B cell (primary cell): ENCODE results near the gene SLC39A11. TPM values are rescaled to one million over a fixed set of nuclear protein-coding genes. Genes with fewer than 3 reads are reported as not detected.

Experiments
- ATAC-seq: fragments of 200-7000 bp; cut with Tn5 transposase; one replicate; pipeline ENCODE4 v1.10.0; 2021; ENCODE audit warnings: low read depth, mild to moderate bottlenecking, moderate number of reproducible peaks, moderate library complexity
- CTCF ChIA-PET: fragments of 350-600 bp; sonication (Branson Sonifier 250); formaldehyde crosslinking; loops from one replicate; lab custom pipeline; 2021; ENCODE audit warnings: antibody characterized with exemption, inconsistent platforms; lab: Charles Lee
- POLR2A ChIA-PET: fragments of 350-600 bp; sonication (Branson Sonifier 250); formaldehyde crosslinking; loops from one replicate; lab custom pipeline; 2021; ENCODE audit warnings: antibody characterized with exemption; lab: Charles Lee
- DNase-seq: peaks from one replicate; pipeline ENCODE4 v3.0.0; 2013
- H2AFZ ChIP-seq: 2 replicates; pipeline ENCODE4 v1.6.1; 2012; ENCODE audit warnings: mild to moderate bottlenecking, low read depth, low read length; ENCODE audit not compliant: insufficient read depth, poor library complexity, severe bottlenecking
- H3K27ac ChIP-seq, 2 donors: 1 replicate in 1 of 2; 2 replicates in 1 of 2; pipeline ENCODE4 v1.5.1; 2012 to 2013; ENCODE audit warnings: low read length in 2 of 2, mild to moderate bottlenecking in 2 of 2, moderate library complexity in 1 of 2
- H3K27me3 ChIP-seq, 4 experiments: fragments of 200-600 bp in 1 of 4; sonication (generic) in 1 of 4; replicated peaks in 1 of 4; 1 replicate in 2 of 4; 2 replicates in 2 of 4; pipeline versions ENCODE4 v1.6.1 to v1.7.0; 2013 to 2016; ENCODE audit warnings: low read length in 3 of 4, mild to moderate bottlenecking in 2 of 4, mixed read lengths in 1 of 4, moderate library complexity in 1 of 4; ENCODE audit not compliant: insufficient read depth in 4 of 4, control insufficient read depth in 3 of 4; ENCODE audit errors: control extremely low read depth in 1 of 4
- H3K36me3 ChIP-seq, 2 experiments: replicated peaks in 1 of 2; 1 replicate in 1 of 2; 2 replicates in 1 of 2; pipeline versions ENCODE4 v1.6.1 to v1.7.1; 2013; ENCODE audit warnings: low read length in 1 of 2; ENCODE audit not compliant: insufficient read depth in 2 of 2, control insufficient read depth in 1 of 2; ENCODE audit errors: control extremely low read depth in 1 of 2, extremely low read depth in 1 of 2
- H3K4me1 ChIP-seq, 2 donors: fragments of 200-600 bp in 1 of 2; sonication (generic) in 1 of 2; 1 replicate in 1 of 2; 2 replicates in 1 of 2; pipeline versions ENCODE4 v1.5.1 to v1.6.1; 2013 to 2017; ENCODE audit warnings: low read length in 2 of 2; ENCODE audit not compliant: control insufficient read depth in 2 of 2, insufficient read depth in 2 of 2
- H3K4me2 ChIP-seq: replicated peaks from 2 replicates; pipeline ENCODE3; 2012; ENCODE audit warnings: mild to moderate bottlenecking, low read depth, low read length; ENCODE audit not compliant: poor library complexity, severe bottlenecking
- H3K4me3 ChIP-seq, 5 experiments: fragments of 200-600 bp in 1 of 5; sonication (generic) in 1 of 5; 1 replicate in 3 of 5; 2 replicates in 2 of 5; pipeline versions ENCODE4 v1.5.1 to v1.7.0; 2011 to 2016; ENCODE audit warnings: low read length in 4 of 5, mild to moderate bottlenecking in 4 of 5, low read depth in 2 of 5, control low read depth in 1 of 5, moderate library complexity in 1 of 5; ENCODE audit not compliant: insufficient read depth in 1 of 5; ENCODE audit errors: control extremely low read depth in 1 of 5, extremely low read depth in 1 of 5
- H3K79me2 ChIP-seq: fragments of 200-600 bp; sonication (generic); one replicate; pipeline ENCODE4 v1.6.0; 2016; ENCODE audit warnings: low read length; ENCODE audit not compliant: control insufficient read depth, insufficient read depth
- H3K9ac ChIP-seq: fragments of 200-600 bp; sonication (generic); 2 replicates; pipeline ENCODE4 v1.6.1; 2017; ENCODE audit warnings: mild to moderate bottlenecking, low read length, moderate library complexity
- H3K9me3 ChIP-seq, 3 donors: one replicate each; pipeline versions ENCODE4 v1.6.1 to v1.7.1; 2013; ENCODE audit warnings: low read length in 2 of 3; ENCODE audit not compliant: control insufficient read depth in 2 of 3, insufficient read depth in 1 of 3; ENCODE audit errors: control extremely low read depth in 1 of 3
- H4K20me1 ChIP-seq: 2 replicates; pipeline ENCODE4 v1.6.0; 2012; ENCODE audit warnings: mild to moderate bottlenecking, low read length; ENCODE audit not compliant: insufficient read depth, control insufficient read depth, poor library complexity, severe bottlenecking
- H3K27ac Mint-ChIP-seq: one replicate; pipeline ENCODE4 v1.8.0; 2021; ENCODE audit warnings: mixed read lengths
- H3K27me3 Mint-ChIP-seq: one replicate; pipeline ENCODE4 v1.8.0; 2021; ENCODE audit warnings: mixed read lengths
- H3K4me1 Mint-ChIP-seq: one replicate; pipeline ENCODE4 v1.8.0; 2021; ENCODE audit warnings: mixed read lengths
- H3K4me3 Mint-ChIP-seq: one replicate; pipeline ENCODE4 v1.8.0; 2021; ENCODE audit warnings: mixed read lengths
- H3K9me3 Mint-ChIP-seq: one replicate; pipeline ENCODE4 v1.8.0; 2022; ENCODE audit warnings: mixed read lengths; ENCODE audit not compliant: insufficient read depth
- EZH2 ChIP-seq: IDR thresholded peaks from 2 replicates; pipeline ENCODE4 v1.6.1; 2012; ENCODE audit warnings: borderline replicate concordance, low read depth, mild to moderate bottlenecking, moderate library complexity, low read length; ENCODE audit not compliant: insufficient read depth, poor library complexity, severe bottlenecking
- WGBS: methylation state at CpG from one replicate; pipeline ENCODE4 v1.1.5; 2013; ENCODE audit warnings: missing lambda C conversion rate; ENCODE audit not compliant: insufficient coverage; 5-methylcytosine and 5-hydroxymethylcytosine counted together
- intact Hi-C: fragments of 100-400 bp; cut with micrococcal nuclease; formaldehyde crosslinking; loops from one replicate; pipeline ENCODE4 v1.10.0; 2022
- polyA plus RNA-seq: library from polyadenylated mRNA; depleted of rRNA; stranded (reverse); fragments of >200 nt; gene quantifications from 2 replicates; pipeline ENCODE4 v1.2.3, GENCODE V29; 2012
- total RNA-seq, 2 donors: library from RNA; stranded (reverse); fragments of 120-200 nt in 1 of 2; gene quantifications; 1 replicate in 1 of 2; 2 replicates in 1 of 2; pipeline versions ENCODE4 v1.2.3 to v1.2.4, GENCODE V29; 2013 to 2022
- TF ChIP-seq, protein P1 (sequence below): fragments of 200-600 bp; IDR thresholded peaks from one replicate; pipeline ENCODE4 v1.8.0; 2022; ENCODE audit warnings: antibody characterized with exemption, mild to moderate bottlenecking

The SLC39A11 gene
- total and polyA plus RNA-seq, 2 donors (not counting 1 experiment from before 2014, with no cell fraction given): 6.9 to 39.6 TPM

DNA sequence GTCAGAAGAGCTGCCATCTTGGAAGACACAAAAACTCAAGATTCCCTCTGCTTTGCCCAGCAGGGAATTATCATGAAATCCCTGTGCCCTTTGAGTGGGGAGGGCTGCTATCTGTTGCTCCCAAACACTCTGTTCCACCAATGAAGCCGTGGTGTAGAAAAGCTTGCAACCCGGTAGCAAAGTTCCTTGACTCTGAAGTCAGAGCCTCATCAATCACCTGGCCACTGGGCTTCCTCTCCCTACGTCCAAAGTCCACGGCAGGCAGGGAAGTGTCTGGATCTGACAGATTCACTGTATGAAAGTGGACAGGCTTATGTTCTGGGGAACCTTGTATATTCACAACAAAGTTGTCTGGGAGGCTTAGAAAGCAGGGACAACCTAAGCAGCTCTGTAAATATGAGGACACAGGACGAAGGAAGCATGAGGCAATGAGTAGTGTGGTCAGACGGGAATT lies 343.3 kb downstream of the SLC39A11 start:
- no peaks in the 10 kb centered on the region for H3K4me1 ChIP-seq
- ChIA-PET CTCF (no interaction called here), POLR2A (no interaction called here)
- no peaks in the 10 kb centered on the region for H3K4me1 Mint-ChIP-seq
- no peaks in the 10 kb centered on the region for H3K27me3 ChIP-seq
- 84% methylated on average over 4 of the region's 6 CpGs for WGBS
- no peaks in the 10 kb centered on the region for H3K36me3 ChIP-seq
- no peaks in the 10 kb centered on the region for H3K9me3 ChIP-seq
- no peak overlapping the region for H3K27ac Mint-ChIP-seq
- no peak for DNase-seq
- no peak overlapping the region for H3K4me2 ChIP-seq
- no peaks in the 10 kb centered on the region for H3K27me3 Mint-ChIP-seq
- intact Hi-C loops: no loop called here
- no peak for TF ChIP-seq EZH2
- TF ChIP-seq, protein P1, sequence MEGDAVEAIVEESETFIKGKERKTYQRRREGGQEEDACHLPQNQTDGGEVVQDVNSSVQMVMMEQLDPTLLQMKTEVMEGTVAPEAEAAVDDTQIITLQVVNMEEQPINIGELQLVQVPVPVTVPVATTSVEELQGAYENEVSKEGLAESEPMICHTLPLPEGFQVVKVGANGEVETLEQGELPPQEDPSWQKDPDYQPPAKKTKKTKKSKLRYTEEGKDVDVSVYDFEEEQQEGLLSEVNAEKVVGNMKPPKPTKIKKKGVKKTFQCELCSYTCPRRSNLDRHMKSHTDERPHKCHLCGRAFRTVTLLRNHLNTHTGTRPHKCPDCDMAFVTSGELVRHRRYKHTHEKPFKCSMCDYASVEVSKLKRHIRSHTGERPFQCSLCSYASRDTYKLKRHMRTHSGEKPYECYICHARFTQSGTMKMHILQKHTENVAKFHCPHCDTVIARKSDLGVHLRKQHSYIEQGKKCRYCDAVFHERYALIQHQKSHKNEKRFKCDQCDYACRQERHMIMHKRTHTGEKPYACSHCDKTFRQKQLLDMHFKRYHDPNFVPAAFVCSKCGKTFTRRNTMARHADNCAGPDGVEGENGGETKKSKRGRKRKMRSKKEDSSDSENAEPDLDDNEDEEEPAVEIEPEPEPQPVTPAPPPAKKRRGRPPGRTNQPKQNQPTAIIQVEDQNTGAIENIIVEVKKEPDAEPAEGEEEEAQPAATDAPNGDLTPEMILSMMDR: no peak
- H3K4me3 Mint-ChIP-seq: no peak overlapping the region
- ATAC-seq: no peak
- H3K4me3 ChIP-seq: no peak overlapping the region
- H3K79me2 ChIP-seq: no peaks in the 10 kb centered on the region
- no peak overlapping the region for H3K9ac ChIP-seq
- no peaks in the 10 kb centered on the region for H3K9me3 Mint-ChIP-seq
- no peak overlapping the region for H2AFZ ChIP-seq
- H4K20me1 ChIP-seq: no peaks in the 10 kb centered on the region
- H3K27ac ChIP-seq: no peak overlapping the region

DNA sequence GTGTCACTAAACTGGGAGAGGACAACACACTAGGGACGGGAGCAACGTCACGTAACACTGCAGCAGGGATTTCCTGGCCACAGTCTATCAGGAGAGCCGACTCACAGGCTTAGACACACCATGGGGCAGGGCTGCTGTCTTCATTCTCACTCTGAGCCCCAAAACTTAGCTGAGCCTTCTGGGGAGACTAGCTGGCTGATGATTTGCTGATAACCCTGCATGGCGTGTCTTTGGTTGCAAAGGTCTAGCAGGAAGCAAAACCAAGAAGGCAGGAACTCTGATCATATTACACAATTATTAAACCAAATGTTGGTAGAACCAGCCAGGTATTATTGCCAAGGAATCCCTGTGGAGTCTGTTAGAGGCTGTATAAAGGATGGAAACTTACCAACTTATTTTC lies 345.0 kb downstream of the SLC39A11 start:
- ATAC-seq: no peak
- no peak overlapping the region for H2AFZ ChIP-seq
- H3K27me3 ChIP-seq: no peaks in the 10 kb centered on the region
- ChIA-PET CTCF (no interaction called here), POLR2A (no interaction called here)
- Mint-ChIP-seq H3K4me3 (no peak overlapping the region), H3K9me3 (no peaks in the 10 kb centered on the region), H3K27ac (no peak overlapping the region), H3K27me3 (no peaks in the 10 kb centered on the region), H3K4me1 (no peaks in the 10 kb centered on the region)
- no peak overlapping the region for H3K4me3 ChIP-seq
- H3K79me2 ChIP-seq: no peaks in the 10 kb centered on the region
- no peak overlapping the region for H3K9ac ChIP-seq
- intact Hi-C loops: no loop called here
- TF ChIP-seq EZH2: no peak
- TF ChIP-seq, protein P1: no peak
- H4K20me1 ChIP-seq: no peaks in the 10 kb centered on the region
- no peak for DNase-seq
- H3K36me3 ChIP-seq: no peaks in the 10 kb centered on the region
- H3K9me3 ChIP-seq: no peaks in the 10 kb centered on the region
- 100% methylated on average over 4 of the region's 5 CpGs for WGBS
- H3K27ac ChIP-seq: no peak overlapping the region
- no peaks in the 10 kb centered on the region for H3K4me1 ChIP-seq
- H3K4me2 ChIP-seq: no peak overlapping the region
